ENCODE results near the gene YPEL5. TPM values are rescaled to one million over a fixed set of nuclear protein-coding genes. Genes with fewer than 3 reads are reported as not detected.

YPEL5 gene
- polyA plus RNA-seq, 3 donors = 231 to 254 (median 235) TPM

GRCh38 chr2:30194421-30194820 lies 47.6 kb downstream of the YPEL5 start:
- peaks cover 2 to 5% (median 2%) of the 10 kb centered on the region in 3 donors for H3K27me3 Mint-ChIP-seq (ENCODE audit: low read depth in 3 of 3)
- H3K27me3 ChIP-seq (ENCODE audit: control insufficient read depth in 2 of 2, insufficient read depth in 2 of 2, low read length in 2 of 2) = no peaks in the 10 kb centered on the region
- H3K27ac Mint-ChIP-seq = no peak overlapping the region
- H3K4me1 Mint-ChIP-seq = peaks cover 17% of the 10 kb centered on the region
- no peak overlapping the region for H3K9ac ChIP-seq (ENCODE audit: insufficient read depth, low read length, poor library complexity, severe bottlenecking)
- WGBS (ENCODE audit: insufficient coverage) = 95% methylated on average over 7 of the region's 7 CpGs
- H3K4me1 ChIP-seq (ENCODE audit: control insufficient read depth in 1 of 2, insufficient read depth in 2 of 2, low read length in 2 of 2) = peaks cover 15% of the 10 kb centered on the region in 2 donors
- DNase-seq = no peak
- no peaks in the 10 kb centered on the region for H3K36me3 Mint-ChIP-seq
- H3K4me3 Mint-ChIP-seq = no peak overlapping the region
- H3K4me2 ChIP-seq (replicated peaks; ENCODE audit: extremely low read depth, low read length, poor library complexity, severe bottlenecking) = no peak overlapping the region
- no peaks in the 10 kb centered on the region for H3K36me3 ChIP-seq (replicated peaks in 1 of 2; ENCODE audit: control insufficient read depth in 1 of 2, insufficient read depth in 2 of 2, low read length in 2 of 2)
- intact Hi-C loops (cut with micrococcal nuclease) = no loop called here
- no peak overlapping the region for H2AFZ ChIP-seq (ENCODE audit: insufficient read depth, low read depth, low read length, poor library complexity, severe bottlenecking)
- no peak for TF ChIP-seq CTCF (IDR thresholded peaks at IDR 0.05)
- H3K9me3 Mint-ChIP-seq = peaks cover 4 to 10% (median 8%) of the 10 kb centered on the region in 7 donors
- no peaks in the 10 kb centered on the region for H4K20me1 ChIP-seq (ENCODE audit: insufficient read depth, low read length)
- peaks cover 0 to 6% of the 10 kb centered on the region in 2 donors for H3K9me3 ChIP-seq (replicated peaks in 1 of 2; ENCODE audit: control insufficient read depth in 1 of 2, insufficient read depth in 1 of 2, low read length in 2 of 2)
- H3K79me2 ChIP-seq (ENCODE audit: insufficient read depth, low read length) = no peaks in the 10 kb centered on the region
- no peak overlapping the region for H3K27ac ChIP-seq (ENCODE audit: low read depth in 1 of 2, low read length in 2 of 2)
- H3K4me3 ChIP-seq (replicated peaks in 1 of 3; ENCODE audit: low read depth in 2 of 3, low read length in 3 of 3) = no peak overlapping the region

DNA sequence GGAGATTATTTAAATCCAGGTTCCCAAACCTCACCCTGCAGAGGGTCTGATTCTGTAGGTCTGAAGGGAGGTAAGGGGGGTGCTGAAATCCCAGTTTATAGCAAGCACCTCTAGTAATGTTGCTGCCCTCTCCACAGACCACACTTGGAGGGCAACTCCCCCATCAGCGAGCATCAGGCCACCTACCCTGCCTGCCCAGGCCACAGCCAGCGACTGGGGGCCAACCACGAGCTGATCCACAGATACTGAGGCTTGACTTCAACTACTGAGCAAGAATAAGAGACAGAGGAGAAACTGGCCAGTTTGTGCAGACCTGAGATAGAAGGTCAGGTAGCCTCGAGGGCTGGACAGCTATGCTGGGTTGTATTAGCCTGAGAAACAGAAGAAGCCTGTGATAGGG lies 48.2 kb downstream of the YPEL5 start:
- intact Hi-C loops (cut with micrococcal nuclease) = no loop called here
- no peaks in the 10 kb centered on the region for H3K36me3 Mint-ChIP-seq
- Histone ChIP-seq H4K20me1 (ENCODE audit: insufficient read depth, low read length) (no peaks in the 10 kb centered on the region), H3K79me2 (ENCODE audit: insufficient read depth, low read length) (no peaks in the 10 kb centered on the region), H3K36me3 (replicated peaks in 1 of 2; ENCODE audit: control insufficient read depth in 1 of 2, insufficient read depth in 2 of 2, low read length in 2 of 2) (no peaks in the 10 kb centered on the region), H3K27ac (ENCODE audit: low read depth in 1 of 2, low read length in 2 of 2) (no peak overlapping the region), H3K4me1 (ENCODE audit: control insufficient read depth in 1 of 2, insufficient read depth in 2 of 2, low read length in 2 of 2) (peaks cover 15% of the 10 kb centered on the region in 2 donors), H2AFZ (ENCODE audit: insufficient read depth, low read depth, low read length, poor library complexity, severe bottlenecking) (no peak overlapping the region), H3K27me3 (ENCODE audit: control insufficient read depth in 2 of 2, insufficient read depth in 2 of 2, low read length in 2 of 2) (no peaks in the 10 kb centered on the region), H3K4me2 (replicated peaks; ENCODE audit: extremely low read depth, low read length, poor library complexity, severe bottlenecking) (no peak overlapping the region), H3K9ac (ENCODE audit: insufficient read depth, low read length, poor library complexity, severe bottlenecking) (no peak overlapping the region), H3K4me3 (replicated peaks in 1 of 3; ENCODE audit: low read depth in 2 of 3, low read length in 3 of 3) (no peak overlapping the region), H3K9me3 (replicated peaks in 1 of 2; ENCODE audit: control insufficient read depth in 1 of 2, insufficient read depth in 1 of 2, low read length in 2 of 2) (peaks cover 0 to 2% of the 10 kb centered on the region in 2 donors)
- TF ChIP-seq CTCF (IDR thresholded peaks at IDR 0.05) = no peak
- WGBS (ENCODE audit: insufficient coverage) = 40% methylated on average over 2 of the region's 4 CpGs
- H3K4me3 Mint-ChIP-seq = no peak overlapping the region
- no peak for DNase-seq
- peaks cover 17% of the 10 kb centered on the region for H3K4me1 Mint-ChIP-seq
- peaks cover 1 to 7% (median 4%) of the 10 kb centered on the region in 7 donors for H3K9me3 Mint-ChIP-seq
- peaks cover 2 to 5% (median 2%) of the 10 kb centered on the region in 3 donors for H3K27me3 Mint-ChIP-seq (ENCODE audit: low read depth in 3 of 3)
- H3K27ac Mint-ChIP-seq = peak overlapping the region in 1 of 7 donors; percentile 43

Data from CD14-positive monocyte (primary cell).